Transverse colon (tissue), 4 donors: ENCODE measurements around the gene NASP.

Experiments used
- POLR2A ChIP-seq: fragments of 450-650 bp; IDR thresholded peaks from one replicate; pipeline ENCODE4 v1.6.1; 2016; ENCODE audit warnings: antibody characterized with exemption, mild to moderate bottlenecking, moderate library complexity
- POLR2AphosphoS5 ChIP-seq, 3 donors: sonication (generic); formaldehyde crosslinking; IDR thresholded peaks; one replicate each; pipeline ENCODE4 v1.6.1; 2016; ENCODE audit warnings: antibody characterized with exemption in 3 of 3
- TF ChIP-seq, protein P1 (sequence below), 5 experiments: fragments of 200-600 bp in 3 of 5; fragments of 450-650 bp in 2 of 5; sonication (generic) in 3 of 5; IDR thresholded peaks; 1 replicate in 2 of 5; 2 replicates in 3 of 5; pipeline ENCODE4 v1.5.1; 2016 to 2017; ENCODE audit warnings: antibody characterized with exemption in 5 of 5, inconsistent platforms in 3 of 5, mild to moderate bottlenecking in 2 of 5, moderate library complexity in 1 of 5

DNA sequence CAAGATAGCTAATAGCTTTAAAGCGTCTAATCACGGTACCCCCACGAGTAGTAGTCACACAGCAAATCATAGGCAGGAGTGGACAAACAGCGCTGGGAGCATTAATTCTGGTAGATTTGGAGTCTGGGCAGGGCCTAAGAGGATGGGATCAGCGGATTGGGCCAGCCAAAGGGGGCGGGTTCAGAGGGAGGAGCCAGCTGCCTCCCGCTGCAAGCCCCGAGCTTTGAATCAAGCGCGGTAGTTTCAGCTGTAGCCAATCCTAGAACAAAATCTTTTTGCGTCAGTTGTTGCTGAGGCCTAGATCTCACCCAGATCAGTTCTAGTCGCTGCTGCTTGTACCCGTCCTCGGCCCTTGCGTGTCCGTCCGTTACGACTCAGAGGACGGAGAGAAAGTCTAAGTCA, 576 bp upstream of the NASP start:
- TF ChIP-seq, protein P1, sequence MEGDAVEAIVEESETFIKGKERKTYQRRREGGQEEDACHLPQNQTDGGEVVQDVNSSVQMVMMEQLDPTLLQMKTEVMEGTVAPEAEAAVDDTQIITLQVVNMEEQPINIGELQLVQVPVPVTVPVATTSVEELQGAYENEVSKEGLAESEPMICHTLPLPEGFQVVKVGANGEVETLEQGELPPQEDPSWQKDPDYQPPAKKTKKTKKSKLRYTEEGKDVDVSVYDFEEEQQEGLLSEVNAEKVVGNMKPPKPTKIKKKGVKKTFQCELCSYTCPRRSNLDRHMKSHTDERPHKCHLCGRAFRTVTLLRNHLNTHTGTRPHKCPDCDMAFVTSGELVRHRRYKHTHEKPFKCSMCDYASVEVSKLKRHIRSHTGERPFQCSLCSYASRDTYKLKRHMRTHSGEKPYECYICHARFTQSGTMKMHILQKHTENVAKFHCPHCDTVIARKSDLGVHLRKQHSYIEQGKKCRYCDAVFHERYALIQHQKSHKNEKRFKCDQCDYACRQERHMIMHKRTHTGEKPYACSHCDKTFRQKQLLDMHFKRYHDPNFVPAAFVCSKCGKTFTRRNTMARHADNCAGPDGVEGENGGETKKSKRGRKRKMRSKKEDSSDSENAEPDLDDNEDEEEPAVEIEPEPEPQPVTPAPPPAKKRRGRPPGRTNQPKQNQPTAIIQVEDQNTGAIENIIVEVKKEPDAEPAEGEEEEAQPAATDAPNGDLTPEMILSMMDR (IDR thresholded peaks at IDR 0.05) = no peak
- TF ChIP-seq POLR2A = no peak
- TF ChIP-seq POLR2AphosphoS5 (IDR thresholded peaks at IDR 0.05) = no peak
